Astrocyte (in vitro differentiated cells and primary cell): ENCODE results near the gene A4GALT. TPM values are rescaled to one million over a fixed set of nuclear protein-coding genes. Genes with fewer than 3 reads are reported as not detected.

Experiments used
- DNase-seq: peaks from one replicate; pipeline ENCODE4 v3.0.0-alpha.2; 2010; ENCODE audit warnings: low read depth
- FAIRE-seq: peaks from 2 replicates; lab custom pipeline; 2011; peaks lifted over from hg19 to GRCh38; lab: Jason Lieb, UNC
- H2AFZ ChIP-seq: 2 replicates; pipeline ENCODE4 v1.6.0; 2012; ENCODE audit warnings: low read depth, low read length, inconsistent platforms
- H3K27ac ChIP-seq: 2 replicates; pipeline ENCODE4 v1.5.1; 2011; ENCODE audit warnings: low read depth, low read length, inconsistent platforms
- H3K27me3 ChIP-seq: 2 replicates; pipeline ENCODE4 v1.6.0; 2011; ENCODE audit warnings: low read length, inconsistent platforms; ENCODE audit not compliant: insufficient read depth
- H3K36me3 ChIP-seq: 2 replicates; pipeline ENCODE4 v1.5.1; 2011; ENCODE audit warnings: low read length, inconsistent platforms; ENCODE audit not compliant: insufficient read depth
- H3K4me1 ChIP-seq: 2 replicates; pipeline ENCODE4 v1.5.1; 2011; ENCODE audit warnings: low read length, inconsistent platforms; ENCODE audit not compliant: insufficient read depth
- H3K4me2 ChIP-seq: 2 replicates; pipeline ENCODE4 v1.6.0; 2012; ENCODE audit warnings: low read length, inconsistent platforms
- H3K4me3 ChIP-seq: 2 replicates; pipeline ENCODE4 v1.5.1; 2011; ENCODE audit warnings: low read depth, mild to moderate bottlenecking, low read length, inconsistent platforms; ENCODE audit not compliant: insufficient read depth
- H3K79me2 ChIP-seq: 2 replicates; pipeline ENCODE4 v1.6.0; 2012; ENCODE audit warnings: mild to moderate bottlenecking, low read length, inconsistent platforms; ENCODE audit not compliant: insufficient read depth
- H3K9ac ChIP-seq: 2 replicates; pipeline ENCODE4 v1.6.0; 2012; ENCODE audit warnings: mild to moderate bottlenecking, low read length, inconsistent platforms
- H3K9me3 ChIP-seq: 2 replicates; pipeline ENCODE4 v1.5.1; 2012; ENCODE audit warnings: low read depth, mild to moderate bottlenecking, low read length, inconsistent platforms; ENCODE audit not compliant: insufficient read depth
- H4K20me1 ChIP-seq: 2 replicates; pipeline ENCODE4 v1.6.0; 2012; ENCODE audit warnings: low read length, inconsistent platforms; ENCODE audit not compliant: insufficient read depth
- H3K27ac Mint-ChIP-seq: one replicate; pipeline ENCODE4 v1.8.0; 2021; ENCODE audit warnings: mild to moderate bottlenecking, mixed read lengths; ENCODE audit not compliant: unreplicated experiment
- H3K27me3 Mint-ChIP-seq: one replicate; pipeline ENCODE4 v1.8.0; 2021; ENCODE audit warnings: low read depth, mixed read lengths; ENCODE audit not compliant: unreplicated experiment
- H3K36me3 Mint-ChIP-seq: one replicate; pipeline ENCODE4 v1.8.0; 2021; ENCODE audit warnings: low read depth, mixed read lengths; ENCODE audit not compliant: unreplicated experiment
- H3K4me1 Mint-ChIP-seq: one replicate; pipeline ENCODE4 v1.8.0; 2021; ENCODE audit warnings: low read depth, mixed read lengths; ENCODE audit not compliant: unreplicated experiment
- H3K4me3 Mint-ChIP-seq: one replicate; pipeline ENCODE4 v1.8.0; 2021; ENCODE audit warnings: mild to moderate bottlenecking, moderate library complexity, mixed read lengths; ENCODE audit not compliant: unreplicated experiment
- H3K9me3 Mint-ChIP-seq: one replicate; pipeline ENCODE4 v1.8.0; 2021; ENCODE audit warnings: mild to moderate bottlenecking, mixed read lengths; ENCODE audit not compliant: unreplicated experiment
- CTCF ChIP-seq: IDR thresholded peaks from 2 replicates; pipeline ENCODE4 v1.5.1; 2011; ENCODE audit warnings: low read depth, mild to moderate bottlenecking, inconsistent platforms, low read length, moderate library complexity; ENCODE audit not compliant: insufficient read depth
- EZH2 ChIP-seq: IDR thresholded peaks from 2 replicates; pipeline ENCODE4 v1.6.1; 2012; ENCODE audit warnings: mild to moderate bottlenecking, low read length, inconsistent platforms; ENCODE audit not compliant: insufficient read depth
- total RNA-seq: library from RNA; stranded (reverse); gene quantifications from 2 replicates; pipeline ENCODE4 v1.2.1, GENCODE V29; 2021

The A4GALT gene
- total RNA-seq, 1 donor from 2014 or later = 1.9 TPM

DNA sequence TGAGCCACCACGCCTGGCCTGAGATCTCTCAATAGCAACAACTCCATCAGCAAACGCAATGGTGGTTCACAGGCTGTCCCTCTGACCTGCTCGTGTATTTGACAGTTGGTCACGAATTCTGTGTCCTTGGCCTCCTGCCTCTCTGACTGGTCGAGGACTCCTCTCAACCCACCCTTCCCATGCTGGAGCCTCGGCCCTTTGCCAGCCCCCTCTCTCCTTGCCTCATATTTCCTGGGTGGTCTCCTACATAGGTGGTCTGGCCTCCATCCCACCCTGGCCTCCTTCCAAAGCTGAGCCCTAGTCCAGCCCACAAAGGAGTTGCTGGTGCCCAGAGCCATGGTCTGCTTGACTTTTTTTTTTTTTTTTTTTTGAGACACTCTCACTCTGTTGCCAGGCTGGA lies 11.4 kb upstream of the A4GALT start:
- FAIRE-seq = no peak
- Histone ChIP-seq H3K36me3 (no peaks in the 10 kb centered on the region), H3K27ac (no peak overlapping the region), H3K27me3 (peaks cover 8% of the 10 kb centered on the region), H3K9me3 (no peaks in the 10 kb centered on the region), H3K9ac (no peak overlapping the region), H2AFZ (no peak overlapping the region), H4K20me1 (no peaks in the 10 kb centered on the region), H3K4me2 (no peak overlapping the region), H3K79me2 (no peaks in the 10 kb centered on the region), H3K4me1 (peaks cover 5% of the 10 kb centered on the region), H3K4me3 (no peak overlapping the region)
- Mint-ChIP-seq H3K4me1 (peaks cover 3% of the 10 kb centered on the region), H3K4me3 (no peak overlapping the region), H3K27me3 (peaks cover 12% of the 10 kb centered on the region), H3K27ac (no peak overlapping the region), H3K36me3 (no peaks in the 10 kb centered on the region), H3K9me3 (peaks cover 3% of the 10 kb centered on the region)
- no peak for TF ChIP-seq EZH2
- DNase-seq = no peak

DNA sequence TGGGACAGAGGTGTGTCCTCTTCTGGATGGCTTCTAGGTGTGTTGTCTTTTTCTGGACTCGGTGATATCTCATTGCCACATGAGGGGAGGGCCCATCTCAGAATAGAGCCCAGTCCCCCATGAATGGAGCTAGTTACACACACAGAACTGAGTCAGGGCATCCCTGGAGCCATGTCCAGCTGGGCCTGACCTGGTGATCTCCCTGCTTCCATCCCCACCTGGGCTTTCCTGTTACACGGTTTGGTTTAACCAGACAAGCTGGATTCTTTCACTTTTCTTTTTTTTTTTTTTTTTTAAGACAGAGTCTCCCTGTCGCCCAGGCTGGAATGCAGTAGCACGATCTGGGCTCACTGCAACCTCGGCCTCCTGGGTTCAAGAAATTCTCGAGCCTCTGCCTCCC lies 6.1 kb upstream of the A4GALT start:
- Mint-ChIP-seq H3K27ac (no peak overlapping the region), H3K27me3 (peaks cover 18% of the 10 kb centered on the region), H3K4me3 (no peak overlapping the region), H3K9me3 (peaks cover 3% of the 10 kb centered on the region), H3K4me1 (peaks cover 5% of the 10 kb centered on the region), H3K36me3 (no peaks in the 10 kb centered on the region)
- H3K9me3 ChIP-seq = no peaks in the 10 kb centered on the region
- FAIRE-seq (no peak), DNase-seq (no peak)
- no peak overlapping the region for H3K27ac ChIP-seq
- no peaks in the 10 kb centered on the region for H3K79me2 ChIP-seq
- H3K27me3 ChIP-seq = peaks cover 20% of the 10 kb centered on the region
- peaks cover 6% of the 10 kb centered on the region for H3K4me1 ChIP-seq
- no peaks in the 10 kb centered on the region for H3K36me3 ChIP-seq
- H2AFZ ChIP-seq = no peak overlapping the region
- no peak overlapping the region for H3K4me3 ChIP-seq
- H4K20me1 ChIP-seq = no peaks in the 10 kb centered on the region
- TF ChIP-seq EZH2 (no peak), CTCF (no peak)
- H3K4me2 ChIP-seq = no peak overlapping the region
- no peak overlapping the region for H3K9ac ChIP-seq

DNA sequence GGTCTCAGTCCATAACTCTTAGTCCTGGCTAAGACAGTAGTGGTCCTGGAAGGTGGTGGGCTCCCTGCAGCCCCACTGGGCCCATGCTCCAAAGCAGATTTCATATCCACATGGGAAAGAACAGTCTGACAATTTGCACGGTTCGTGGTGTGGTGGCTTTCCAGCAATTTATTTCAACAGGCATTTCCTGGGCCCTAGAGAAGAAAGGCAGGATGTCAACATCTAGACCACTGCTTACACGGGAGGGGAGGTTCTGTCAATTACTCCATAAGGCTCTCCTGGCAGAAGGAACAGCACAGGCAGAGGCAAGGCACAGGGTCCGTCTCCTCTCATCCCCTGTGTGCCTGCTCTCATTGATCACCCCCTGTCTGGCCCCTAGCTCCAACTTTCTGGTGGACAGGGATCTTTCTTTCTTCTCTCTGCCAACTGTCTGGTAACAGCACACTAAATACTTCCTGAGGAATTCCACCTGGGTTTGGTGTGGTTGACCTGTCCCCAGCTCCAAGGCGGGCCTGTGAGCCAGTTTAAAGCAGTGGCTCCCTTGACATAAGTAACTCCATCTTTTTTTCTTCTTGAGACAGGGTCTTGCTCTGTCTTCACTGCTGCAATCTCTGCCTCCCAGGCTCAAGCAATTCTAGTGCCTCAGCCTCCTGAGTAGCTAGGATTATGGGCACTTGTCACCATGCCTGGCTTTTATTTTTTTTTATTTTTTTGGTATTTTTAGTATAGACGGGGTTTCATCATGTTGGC lies 5.1 kb upstream of the A4GALT start:
- peak; percentile 16 for DNase-seq
- H3K4me3 Mint-ChIP-seq = no peak overlapping the region
- H3K36me3 Mint-ChIP-seq = no peaks in the 10 kb centered on the region
- H3K4me1 Mint-ChIP-seq = peaks cover 5% of the 10 kb centered on the region
- Histone ChIP-seq H3K4me2 (no peak overlapping the region), H2AFZ (no peak overlapping the region), H3K4me3 (no peak overlapping the region), H3K9me3 (no peaks in the 10 kb centered on the region), H3K27me3 (peaks cover 22% of the 10 kb centered on the region), H3K9ac (no peak overlapping the region), H3K27ac (no peak overlapping the region), H3K4me1 (peaks cover 6% of the 10 kb centered on the region), H3K79me2 (no peaks in the 10 kb centered on the region), H3K36me3 (no peaks in the 10 kb centered on the region), H4K20me1 (no peaks in the 10 kb centered on the region)
- no peaks in the 10 kb centered on the region for H3K9me3 Mint-ChIP-seq
- no peak for FAIRE-seq
- no peak for TF ChIP-seq CTCF
- no peak for TF ChIP-seq EZH2
- peaks cover 24% of the 10 kb centered on the region for H3K27me3 Mint-ChIP-seq
- H3K27ac Mint-ChIP-seq = no peak overlapping the region
